Measurements from ENCODE around the gene SECTM1.

DNA sequence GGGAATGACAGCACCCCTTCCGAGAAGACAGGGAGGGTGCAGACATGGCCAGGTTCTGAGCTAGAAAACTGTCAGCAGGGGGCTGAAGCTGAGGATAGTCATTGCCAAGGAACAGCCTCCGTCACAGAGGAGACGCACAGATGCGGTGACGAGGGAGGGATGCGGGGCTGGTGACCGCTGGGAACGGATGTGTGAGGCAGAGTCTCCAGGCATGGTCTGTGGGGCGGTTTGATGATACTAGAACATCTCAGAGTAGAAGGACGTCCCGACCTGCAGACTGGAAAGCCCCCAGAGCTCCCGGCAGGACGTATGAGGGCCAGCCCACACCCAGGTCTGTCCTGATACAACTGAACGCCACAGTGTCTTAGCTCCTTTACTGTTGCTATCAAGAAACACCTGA is 58.2 kb downstream of the SECTM1 start:
- no peak for TF ChIP-seq EZH2phosphoT487 (IDR thresholded peaks at IDR 0.05; ENCODE audit: insufficient read depth, low read depth)
- TF ChIP-seq EZH2 (IDR thresholded peaks at IDR 0.05; ENCODE audit: insufficient read depth, poor library complexity, severe bottlenecking): no peak

Data from GM23248 (cell line).